Hematopoietic multipotent progenitor cell (in vitro differentiated cells): ENCODE data around the gene CAPN9. TPM values are rescaled to one million over a fixed set of nuclear protein-coding genes. Genes with fewer than 3 reads are reported as not detected.
"Not testable (repeated sequence)": the region's sequence is repeated elsewhere in the genome, so short reads cannot be mapped to it uniquely, and the experiment has no call there.

Experiments used
- DNase-seq, 3 donors: peaks; one replicate each; pipeline ENCODE4 v3.0.0-alpha.2; 2011 to 2015; ENCODE audit warnings: low read depth in 2 of 3, low spot score in 2 of 3
- total RNA-seq: library from RNA; depleted of rRNA; stranded (reverse); fragments of >200 nt; gene quantifications from one replicate; pipeline ENCODE4 v1.2.3, GENCODE V29; 2012

Gene CAPN9, protein sequence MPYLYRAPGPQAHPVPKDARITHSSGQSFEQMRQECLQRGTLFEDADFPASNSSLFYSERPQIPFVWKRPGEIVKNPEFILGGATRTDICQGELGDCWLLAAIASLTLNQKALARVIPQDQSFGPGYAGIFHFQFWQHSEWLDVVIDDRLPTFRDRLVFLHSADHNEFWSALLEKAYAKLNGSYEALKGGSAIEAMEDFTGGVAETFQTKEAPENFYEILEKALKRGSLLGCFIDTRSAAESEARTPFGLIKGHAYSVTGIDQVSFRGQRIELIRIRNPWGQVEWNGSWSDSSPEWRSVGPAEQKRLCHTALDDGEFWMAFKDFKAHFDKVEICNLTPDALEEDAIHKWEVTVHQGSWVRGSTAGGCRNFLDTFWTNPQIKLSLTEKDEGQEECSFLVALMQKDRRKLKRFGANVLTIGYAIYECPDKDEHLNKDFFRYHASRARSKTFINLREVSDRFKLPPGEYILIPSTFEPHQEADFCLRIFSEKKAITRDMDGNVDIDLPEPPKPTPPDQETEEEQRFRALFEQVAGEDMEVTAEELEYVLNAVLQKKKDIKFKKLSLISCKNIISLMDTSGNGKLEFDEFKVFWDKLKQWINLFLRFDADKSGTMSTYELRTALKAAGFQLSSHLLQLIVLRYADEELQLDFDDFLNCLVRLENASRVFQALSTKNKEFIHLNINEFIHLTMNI
- total RNA-seq: not detected

DNA sequence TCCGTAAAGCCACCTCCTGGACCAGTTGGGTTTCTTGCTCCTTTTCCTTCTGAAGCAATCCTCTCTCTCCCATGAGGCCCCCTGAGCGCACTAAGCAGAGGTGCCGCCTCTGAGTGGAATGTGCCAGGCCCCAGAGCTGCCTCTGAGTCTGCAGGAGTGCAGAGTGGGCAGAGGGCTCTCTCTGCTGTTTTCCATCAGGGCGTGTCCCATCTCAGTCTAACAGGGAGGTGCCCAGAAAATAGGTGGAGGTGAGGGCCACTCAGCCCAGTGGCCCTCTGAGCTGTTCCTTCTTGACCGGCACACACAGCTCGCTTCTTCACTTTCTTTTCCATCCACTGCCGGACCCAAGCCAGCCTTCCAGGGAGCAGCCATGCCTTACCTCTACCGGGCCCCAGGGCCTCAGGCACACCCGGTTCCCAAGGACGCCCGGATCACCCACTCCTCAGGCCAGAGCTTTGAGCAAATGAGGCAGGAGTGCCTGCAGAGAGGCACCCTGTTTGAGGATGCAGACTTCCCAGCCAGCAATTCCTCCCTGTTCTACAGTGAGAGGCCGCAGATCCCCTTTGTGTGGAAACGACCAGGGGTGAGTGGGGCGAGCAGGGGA, at the start of gene CAPN9:
Gene CAPN9 (plus strand): TSS at position 262 of the 604 bp plus-strand sequence. CDS start 109 bp downstream, at position 371.
- no peak for DNase-seq

DNA sequence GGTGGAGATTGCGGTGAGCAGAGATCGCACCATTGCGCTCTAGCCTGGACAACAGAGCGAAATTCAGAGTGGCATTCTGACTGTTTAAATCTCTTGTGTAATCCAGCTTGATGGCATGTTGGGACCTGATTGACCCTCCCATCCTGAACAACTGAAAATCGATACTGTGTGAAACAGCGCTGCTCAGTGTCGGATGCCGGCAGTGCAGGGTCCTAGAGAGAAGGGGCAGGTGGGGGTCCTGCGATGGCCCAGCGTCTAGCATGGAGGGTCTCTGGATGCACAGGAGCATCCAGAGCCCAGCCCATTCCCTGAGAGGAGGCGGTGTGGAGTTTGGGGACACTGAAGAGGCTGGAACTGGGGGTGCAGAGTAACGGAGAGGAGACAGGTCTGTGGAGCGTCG, 49.1 kb upstream of the CAPN9 start:
- DNase-seq: no peak

DNA sequence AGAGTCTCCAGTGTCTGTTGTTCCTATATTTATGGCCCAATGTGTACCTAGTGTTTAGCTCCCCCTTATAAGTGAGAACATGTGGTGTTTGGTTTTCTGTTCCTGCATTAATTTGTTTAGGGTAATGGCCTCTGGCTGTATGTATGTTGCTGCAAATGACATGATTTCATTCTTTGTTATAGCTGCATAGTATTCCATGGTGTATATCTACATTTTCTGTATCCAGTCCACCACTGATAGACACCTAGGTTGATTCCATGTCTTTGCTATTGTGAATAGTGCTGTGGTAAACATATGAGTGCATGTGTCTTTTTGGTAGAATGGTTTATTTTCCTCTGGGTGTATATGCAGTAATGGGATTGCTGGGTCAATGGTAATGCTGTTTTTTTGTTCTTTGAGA, 48.2 kb upstream of the CAPN9 start:
- DNase-seq: not testable (repeated sequence)

DNA sequence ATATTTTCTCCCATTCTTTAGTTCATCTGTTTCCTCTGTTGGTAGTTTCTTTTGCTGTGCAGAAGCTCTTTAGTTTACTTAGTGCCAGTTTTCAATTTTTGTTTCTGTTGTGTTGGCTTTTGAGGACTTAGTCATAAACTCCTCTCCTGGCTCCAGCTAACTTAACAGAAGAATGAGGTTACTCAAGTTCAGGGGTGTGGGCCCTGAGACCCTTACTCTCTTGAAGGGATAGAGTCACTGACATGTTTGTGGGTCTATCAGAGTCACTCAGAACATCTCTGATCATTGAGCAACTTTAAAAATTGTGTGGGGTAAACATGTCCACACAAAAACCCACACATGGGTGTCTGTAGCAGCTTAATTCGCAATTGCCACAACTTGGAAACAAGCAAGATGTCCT, 47.5 kb upstream of the CAPN9 start:
- no peak for DNase-seq

DNA sequence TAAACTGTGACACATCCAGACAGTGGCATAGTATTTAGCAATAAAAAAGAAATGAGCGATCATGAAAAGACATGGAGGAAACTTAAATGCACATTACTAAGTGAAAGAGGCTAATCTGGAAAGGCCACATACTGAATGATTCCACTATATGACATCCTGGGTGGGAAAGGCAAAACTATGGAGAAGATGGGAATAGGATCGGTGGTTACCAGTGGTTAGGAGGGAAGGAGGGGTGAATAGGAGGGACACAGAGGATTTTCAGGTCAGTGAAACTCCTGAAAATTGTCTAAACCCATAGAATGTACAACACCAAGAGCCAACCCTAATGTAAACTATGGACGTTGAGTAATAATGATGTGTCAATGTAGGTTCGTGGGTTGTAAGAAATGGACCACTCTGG, 47.1 kb upstream of the CAPN9 start:
- DNase-seq: no peak

DNA sequence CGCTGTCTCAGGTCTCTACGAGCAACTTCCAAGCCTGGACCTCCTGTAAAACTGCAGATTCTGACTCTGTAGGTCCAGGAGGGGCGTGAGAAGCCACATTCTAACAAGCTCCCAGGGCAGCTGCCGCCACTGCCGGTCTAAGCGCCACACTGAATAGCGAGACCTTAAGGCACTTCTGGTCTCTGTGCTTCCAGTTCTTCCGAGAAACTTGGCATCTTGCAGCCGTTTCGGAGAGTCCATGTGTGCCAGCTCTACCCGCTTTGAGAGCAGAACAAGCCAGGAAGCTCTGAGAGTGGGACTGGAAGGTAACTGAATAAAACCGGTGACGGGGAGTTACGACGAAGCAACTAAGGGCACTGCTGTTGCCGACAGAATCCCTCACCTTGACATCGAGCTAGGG, 45.8 kb upstream of the CAPN9 start:
- DNase-seq: no peak

DNA sequence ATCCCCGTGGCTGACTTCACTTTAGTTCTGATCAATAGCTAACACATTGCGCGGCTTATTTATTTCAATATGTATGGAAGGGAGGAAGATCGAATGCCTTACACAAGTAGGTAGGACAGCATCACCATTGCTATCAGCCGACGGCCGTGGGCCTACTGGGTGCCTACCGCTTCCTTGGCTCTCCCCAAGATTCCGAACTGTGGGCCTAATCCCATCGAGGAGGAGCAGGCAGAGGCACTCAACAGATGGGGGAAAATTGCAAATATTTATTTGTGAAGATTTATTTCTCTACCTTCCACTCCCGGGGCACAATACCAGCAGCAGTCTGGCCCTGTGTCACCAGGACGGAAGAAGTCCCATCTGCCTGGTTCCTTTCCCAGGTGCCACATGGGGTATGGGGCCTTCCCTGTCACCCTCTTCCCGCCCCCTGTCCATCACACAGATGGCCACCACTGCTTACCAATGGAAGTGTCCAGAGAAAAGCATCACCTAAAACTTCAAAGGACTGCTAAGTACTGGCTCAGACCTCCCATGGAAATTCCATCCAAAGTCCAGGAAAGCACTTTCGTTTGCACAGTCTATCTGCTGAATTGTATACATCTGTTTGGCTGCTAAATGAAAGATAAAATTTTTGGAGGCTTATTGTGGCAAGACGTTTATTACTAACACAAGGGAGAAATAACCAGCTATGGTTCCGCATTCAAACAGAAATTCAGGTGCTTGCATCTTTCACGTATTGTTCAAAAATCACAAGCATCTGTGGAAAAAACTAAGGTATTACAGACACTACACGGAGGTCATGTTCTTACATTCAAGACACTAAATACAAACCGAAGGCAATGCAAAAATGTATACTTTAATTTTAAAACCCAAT, 45.1 kb upstream of the CAPN9 start:
- no peak for DNase-seq

DNA sequence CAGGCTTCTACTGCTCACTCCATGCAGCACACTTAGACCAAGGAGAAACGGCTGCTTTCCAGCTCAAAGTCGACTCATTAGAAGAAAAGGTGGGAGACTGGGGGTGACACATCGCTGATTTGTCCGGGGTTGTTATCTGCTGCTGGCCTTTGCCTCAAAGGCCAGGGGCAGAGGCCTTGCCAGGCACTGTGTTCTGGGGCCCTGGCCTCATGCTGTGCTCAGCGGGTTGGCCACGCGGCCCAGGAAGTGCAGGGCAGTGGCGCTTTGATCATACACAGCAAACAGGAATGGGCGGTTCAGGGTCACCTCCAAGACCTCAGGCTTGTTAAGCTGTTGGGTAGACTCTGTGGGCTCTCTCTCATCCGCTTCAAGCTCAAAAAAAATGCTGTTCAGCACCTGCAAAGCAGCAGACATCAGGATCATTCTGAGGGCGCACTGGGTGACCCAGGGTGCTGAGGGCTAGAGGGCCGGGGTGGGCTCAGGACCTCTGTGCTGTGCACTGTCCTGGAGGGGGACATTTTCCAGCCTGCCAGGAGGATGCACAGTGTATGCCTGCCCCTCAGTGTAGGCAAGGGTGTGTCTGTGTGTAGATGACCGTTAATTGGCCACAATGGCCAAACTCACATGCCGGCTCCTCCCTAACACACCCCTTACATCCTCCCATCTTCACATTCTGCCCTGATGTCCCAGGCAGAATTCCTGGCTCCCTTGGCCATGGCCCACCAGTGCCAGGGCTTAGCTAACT, 44.1 kb upstream of the CAPN9 start:
- DNase-seq: no peak

DNA sequence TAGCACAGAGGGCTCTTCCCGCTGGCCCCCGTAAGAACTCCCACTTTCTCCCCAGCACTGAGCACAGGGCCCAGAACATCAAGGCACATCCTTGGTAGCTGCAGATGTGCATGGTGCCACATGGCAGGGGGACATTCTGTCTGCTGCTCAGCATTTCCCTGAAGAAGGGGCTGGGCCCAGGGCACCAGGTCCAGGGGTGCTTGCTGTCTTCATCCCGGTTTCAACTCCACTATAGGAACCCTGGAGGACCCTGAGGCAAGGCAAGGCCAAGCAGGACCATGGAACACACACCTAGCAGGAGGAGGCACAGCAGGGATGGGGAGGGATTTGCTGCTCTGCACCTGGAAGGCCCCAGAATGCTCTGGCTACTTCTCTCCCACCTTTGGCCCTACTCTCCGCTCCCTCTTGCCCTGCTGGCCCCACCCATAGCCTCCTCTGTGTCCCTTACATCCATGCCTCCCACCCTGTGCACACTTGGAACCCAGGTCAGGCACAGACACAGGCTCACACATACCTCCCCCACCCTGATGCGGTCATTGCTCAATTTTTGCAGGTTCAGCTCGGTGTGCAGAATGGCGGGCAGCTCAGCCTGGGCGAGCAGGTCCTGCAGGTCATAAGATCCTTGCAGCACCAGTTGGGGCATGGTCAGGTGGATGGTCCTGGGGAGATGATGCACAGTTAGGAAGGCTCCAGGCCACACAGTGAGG, 43.4 kb upstream of the CAPN9 start:
- DNase-seq: no peak

DNA sequence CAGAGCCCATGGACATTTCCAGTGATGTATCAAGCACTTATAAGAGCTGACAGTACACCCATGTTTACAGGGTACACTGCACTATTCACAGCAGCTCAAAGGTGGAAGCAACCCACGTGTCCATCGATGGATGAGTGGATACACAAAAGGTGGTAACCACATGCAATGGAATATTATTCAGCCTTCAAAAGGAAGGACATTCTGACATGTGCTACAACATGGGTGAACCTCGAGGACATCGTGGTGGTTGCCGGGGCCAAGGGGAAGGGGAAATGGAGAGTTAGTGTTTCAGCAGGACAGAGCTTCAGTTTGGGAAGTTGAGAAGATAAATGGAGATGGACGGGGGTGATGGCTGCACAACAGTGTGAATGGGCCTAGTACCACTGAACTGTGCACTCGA, 42.4 kb upstream of the CAPN9 start:
- DNase-seq: no peak

DNA sequence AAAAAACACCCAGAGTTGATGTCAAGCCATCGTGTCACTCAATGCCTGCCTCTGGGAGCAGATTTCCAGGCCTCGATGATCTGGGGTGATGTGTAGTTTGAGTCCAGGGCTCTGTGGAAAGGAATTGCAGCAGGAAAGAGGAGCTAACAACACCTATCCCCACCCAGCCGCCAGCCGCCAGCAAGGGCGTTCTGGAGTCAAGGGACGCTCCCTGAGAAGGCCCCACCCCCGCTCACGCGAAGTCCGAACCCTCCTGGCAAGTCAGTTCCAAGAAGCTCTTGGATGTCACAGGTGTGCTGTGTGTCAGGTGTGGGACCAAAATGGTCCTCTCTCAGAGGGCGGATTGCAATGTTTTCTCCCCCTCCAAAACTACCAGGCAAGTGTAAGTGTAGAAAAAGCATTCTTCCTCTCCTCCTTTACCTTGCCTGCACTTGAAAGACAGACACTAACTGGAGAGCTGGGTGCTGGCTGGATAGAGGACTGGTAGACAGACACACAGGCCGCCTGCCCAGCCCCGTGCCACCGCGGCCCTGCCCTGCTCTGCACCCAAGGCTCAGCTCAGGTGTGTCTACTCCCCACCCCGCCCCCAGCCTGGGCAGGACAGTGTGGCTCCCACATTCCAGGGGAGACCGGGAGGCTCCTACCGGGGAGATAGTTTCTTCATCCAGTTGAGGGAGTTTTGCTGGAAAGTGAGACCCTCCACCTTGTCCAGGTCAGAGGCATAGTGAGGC, 41.7 kb upstream of the CAPN9 start:
- DNase-seq: no peak

DNA sequence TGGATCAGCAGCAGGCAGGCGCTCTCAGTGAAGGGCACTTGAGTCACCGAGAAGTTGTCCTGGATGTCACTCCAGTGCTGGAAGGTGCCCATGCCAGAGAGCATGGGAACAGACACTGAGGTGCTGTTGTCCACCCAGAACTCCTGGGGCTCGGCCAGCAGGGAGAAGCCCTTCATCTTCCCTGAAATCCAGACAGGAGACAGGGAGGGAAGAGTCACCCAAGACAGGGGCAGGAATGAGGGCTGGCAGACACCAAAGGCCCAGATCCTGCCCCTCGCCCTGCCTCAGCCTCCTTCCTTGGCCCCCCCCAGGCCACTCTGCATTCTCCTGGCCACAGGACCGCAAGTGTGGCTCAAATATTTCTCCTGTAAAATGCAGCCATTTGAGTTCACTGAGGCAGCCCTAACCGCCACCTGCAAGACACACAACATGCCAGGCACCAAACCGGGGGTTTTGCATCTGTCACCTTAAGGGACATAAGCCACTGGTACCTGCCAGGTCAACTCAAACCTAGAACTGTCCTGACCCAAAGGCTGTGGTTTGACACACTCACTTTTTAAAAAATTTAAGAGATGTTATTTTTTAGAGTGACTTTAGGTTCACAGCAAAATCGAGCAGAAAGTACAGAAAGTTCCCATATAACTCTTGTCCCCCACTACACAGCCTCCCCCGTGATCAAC, 41.0 kb upstream of the CAPN9 start:
- no peak for DNase-seq

DNA sequence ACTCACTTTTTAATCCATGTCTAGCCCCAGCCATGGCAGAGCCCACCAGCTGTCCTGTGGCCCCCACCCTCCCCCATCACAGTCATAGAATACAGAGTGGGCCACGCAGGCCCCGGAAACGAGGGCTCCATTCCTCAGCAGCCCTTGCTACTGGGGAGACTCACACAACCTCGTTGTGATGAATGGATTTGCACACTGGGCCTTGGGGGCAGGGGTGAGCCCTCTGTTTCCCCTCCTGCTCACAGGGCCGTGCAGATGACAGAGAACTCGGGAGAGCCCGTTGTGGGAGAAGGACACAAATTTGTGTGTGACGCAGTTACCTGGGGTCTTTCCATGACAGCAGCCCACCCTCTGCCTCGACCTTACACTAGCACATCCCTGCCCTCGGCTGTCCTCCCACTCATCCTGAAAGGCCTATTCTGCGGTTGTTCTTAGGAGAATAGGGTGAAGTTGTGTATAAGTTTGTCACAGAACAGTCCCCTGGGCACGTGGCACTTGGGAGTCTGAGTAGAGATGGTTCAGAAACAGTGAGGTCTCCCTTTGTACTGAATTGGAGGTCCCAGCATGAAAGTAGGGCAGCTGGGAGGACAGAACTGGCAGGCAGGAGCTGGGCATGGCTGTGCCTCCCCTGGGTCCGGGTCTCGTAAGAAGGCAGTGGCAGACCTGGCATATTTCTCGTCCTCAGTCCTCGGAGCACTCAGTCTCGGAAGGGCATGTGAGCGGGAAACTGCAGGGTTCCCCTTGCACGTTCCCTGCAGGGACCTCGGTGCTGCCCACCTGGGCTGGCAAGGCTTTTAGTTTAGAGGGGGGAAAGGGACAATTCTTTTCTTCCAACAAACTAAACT, 40.1 kb upstream of the CAPN9 start:
- no peak for DNase-seq

DNA sequence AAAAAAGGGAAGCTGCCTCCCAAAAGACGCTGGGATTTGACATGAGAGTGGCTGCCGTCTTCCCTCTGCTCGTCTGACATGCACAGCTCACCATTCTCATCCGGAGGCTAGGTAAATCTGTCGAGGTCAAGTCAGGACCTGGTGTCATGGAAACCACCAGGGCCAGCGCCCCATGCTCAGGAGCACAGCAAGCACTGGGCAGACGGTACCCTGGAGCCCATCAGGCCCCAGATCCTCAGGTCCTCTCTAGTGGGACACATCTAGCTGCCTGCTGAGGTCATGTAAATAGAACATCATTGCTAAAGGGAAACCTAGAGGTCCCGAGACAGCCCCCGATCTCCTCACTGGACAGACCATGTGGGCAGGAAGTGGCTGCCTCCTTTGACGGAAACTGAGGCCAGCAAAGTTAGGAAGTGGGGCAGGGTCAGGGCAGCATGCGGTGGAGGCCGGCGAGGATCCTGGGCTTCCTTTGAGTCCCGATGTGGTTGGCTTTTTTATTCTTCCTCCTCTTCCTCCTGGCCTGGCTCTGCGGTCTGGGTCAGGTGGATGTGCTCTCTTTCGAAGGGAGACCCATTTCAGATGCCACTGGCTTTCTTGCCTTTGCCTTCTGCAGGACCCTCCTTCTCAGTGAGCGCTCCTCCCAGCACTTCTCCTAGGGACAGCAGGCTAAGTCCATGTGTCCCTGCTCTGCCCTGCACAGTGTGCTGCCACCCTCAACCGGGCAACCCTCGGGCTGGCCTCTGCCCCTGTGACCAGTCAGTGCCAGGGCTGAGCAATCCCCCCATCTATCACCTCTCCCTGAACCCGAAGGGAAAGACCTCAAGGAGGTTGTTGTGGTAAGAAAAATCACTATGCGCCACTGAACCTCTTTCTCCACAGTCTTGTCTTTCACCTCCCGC, 39.2 kb upstream of the CAPN9 start:
- no peak for DNase-seq

DNA sequence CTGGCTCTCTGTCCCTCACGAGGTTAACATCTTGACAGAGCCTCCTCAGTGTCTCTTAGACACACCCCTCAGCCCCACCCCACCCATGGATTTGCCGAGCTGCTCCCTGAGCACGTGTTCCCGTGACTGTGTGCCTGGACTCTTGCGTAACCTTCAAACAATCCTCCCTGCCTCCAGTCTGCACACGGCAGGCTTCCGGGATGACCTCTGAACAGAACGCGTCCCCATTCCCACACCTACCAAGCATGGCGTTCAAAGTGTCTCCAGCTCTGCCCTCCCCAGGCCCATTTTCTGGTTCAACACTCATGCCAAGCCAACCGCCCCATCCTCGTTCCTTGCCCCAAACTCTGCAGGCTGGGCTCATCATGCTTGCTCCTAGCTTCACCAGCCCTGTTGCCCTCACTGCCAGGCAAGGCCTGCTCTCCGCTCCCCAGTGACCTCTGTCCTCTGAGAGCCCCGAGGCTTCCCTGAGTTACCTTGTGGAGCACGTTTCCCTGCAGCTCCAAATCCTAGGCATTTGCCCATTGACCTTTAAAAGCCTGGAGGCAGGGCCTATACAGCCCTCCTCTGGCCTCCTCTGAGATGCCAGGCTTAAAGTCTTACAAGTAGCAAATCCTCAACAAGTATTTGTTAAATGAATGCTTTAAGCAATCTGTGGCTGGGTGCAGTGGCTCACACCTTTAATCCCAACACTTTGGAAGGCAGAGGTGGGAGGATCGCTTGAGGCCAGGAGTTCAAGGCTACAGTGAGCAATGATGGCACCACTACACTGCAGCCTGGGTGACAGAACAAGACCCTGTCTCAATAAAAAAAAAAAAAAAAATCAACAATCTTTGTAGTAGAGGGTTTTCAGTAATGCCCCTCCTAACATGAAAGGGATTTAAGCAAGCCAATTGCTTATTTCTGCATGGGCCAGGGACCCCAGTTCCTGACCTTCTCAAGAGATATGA, 38.3 kb upstream of the CAPN9 start:
- no peak for DNase-seq
